SK-N-DZ (cell line): ENCODE data around the gene LLPH. TPM values are rescaled to one million over a fixed set of nuclear protein-coding genes. Genes with fewer than 3 reads are reported as not detected.
"Not testable (repeated sequence)": the region's sequence is repeated elsewhere in the genome, so short reads cannot be mapped to it uniquely, and the experiment has no call there.

ENCODE experiments used
- DNase-seq: peaks from one replicate; pipeline ENCODE4 v3.0.0-alpha.2; 2015; ENCODE audit warnings: low spot score
- polyA plus RNA-seq, 2 experiments: library from polyadenylated mRNA; depleted of rRNA; stranded (reverse); fragments of >200 nt; gene quantifications; 2 replicates each; pipeline ENCODE4 v1.2.3, GENCODE V29; 2014

LLPH gene
- 14.2 and 19.6 TPM in 2 replicates for polyA plus RNA-seq (2014; cell fraction: cytosol; rRNA removed)
- 5.8 and 6.3 TPM in 2 replicates for polyA plus RNA-seq (2014; cell fraction: nucleus; rRNA removed)

GRCh38 chr12:66130267-66131066 lies at the start of gene LLPH:
Gene LLPH, minus strand, starts transcription at chr12:66130750. Its CDS starts 1,644 bp downstream, at chr12:66129106.
- peak; percentile 90 for DNase-seq

- DNase-seq = no peak
These were observed 45.8 kb upstream of the LLPH start for GRCh38 chr12:66176105-66176900.

- DNase-seq = not testable (repeated sequence)
These were observed 44.1 kb upstream of the LLPH start for GRCh38 chr12:66174391-66175325.

GRCh38 chr12:66170606-66171005 lies 40.1 kb upstream of the LLPH start:
- DNase-seq = no peak

- DNase-seq = peak; percentile 96
These were observed 38.9 kb upstream of the LLPH start, which contains the start of gene TMBIM4 for GRCh38 chr12:66169221-66170170. Gene TMBIM4, minus strand, starts transcription at chr12:66169996. Its CDS starts 45 bp downstream, at chr12:66169951.

GRCh38 chr12:66168410-66168809 lies 37.9 kb upstream of the LLPH start:
- no peak for DNase-seq

GRCh38 chr12:66166561-66166960 lies 36.0 kb upstream of the LLPH start:
- DNase-seq = no peak

GRCh38 chr12:66165141-66165540 lies 34.6 kb upstream of the LLPH start:
- DNase-seq = no peak

GRCh38 chr12:66164349-66164821 lies 33.8 kb upstream of the LLPH start:
- no peak for DNase-seq

GRCh38 chr12:66163289-66163688 lies 32.7 kb upstream of the LLPH start:
- DNase-seq = no peak

GRCh38 chr12:66162701-66163100 lies 32.2 kb upstream of the LLPH start:
- no peak for DNase-seq

GRCh38 chr12:66160704-66161103 lies 30.2 kb upstream of the LLPH start:
- DNase-seq = no peak

- no peak for DNase-seq
These were observed 28.6 kb upstream of the LLPH start for GRCh38 chr12:66159123-66159522.

GRCh38 chr12:66156654-66157053 lies 26.1 kb upstream of the LLPH start:
- DNase-seq = no peak

- DNase-seq = no peak
These were observed 24.2 kb upstream of the LLPH start for GRCh38 chr12:66154776-66155175.

- no peak for DNase-seq
These were observed 22.2 kb upstream of the LLPH start for GRCh38 chr12:66152732-66153131.

GRCh38 chr12:66149702-66150398 lies 19.3 kb upstream of the LLPH start:
- no peak for DNase-seq

GRCh38 chr12:66144791-66145754 lies 14.5 kb upstream of the LLPH start:
- peak; percentile 18 for DNase-seq
